Activated naive CD4-positive, alpha-beta T cell treated with Interleukin-2 at 50 U/mL for 16 hours (primary cell): ENCODE measurements around the gene FRA10AC1.

ENCODE experiments used
- DNase-seq: peaks from one replicate; pipeline ENCODE4 v3.0.0-alpha.2; 2020

The FRA10AC1 gene

GRCh38 chr10:93628858-93629257, 73.5 kb downstream of the FRA10AC1 start:
- DNase-seq: no peak

DNA sequence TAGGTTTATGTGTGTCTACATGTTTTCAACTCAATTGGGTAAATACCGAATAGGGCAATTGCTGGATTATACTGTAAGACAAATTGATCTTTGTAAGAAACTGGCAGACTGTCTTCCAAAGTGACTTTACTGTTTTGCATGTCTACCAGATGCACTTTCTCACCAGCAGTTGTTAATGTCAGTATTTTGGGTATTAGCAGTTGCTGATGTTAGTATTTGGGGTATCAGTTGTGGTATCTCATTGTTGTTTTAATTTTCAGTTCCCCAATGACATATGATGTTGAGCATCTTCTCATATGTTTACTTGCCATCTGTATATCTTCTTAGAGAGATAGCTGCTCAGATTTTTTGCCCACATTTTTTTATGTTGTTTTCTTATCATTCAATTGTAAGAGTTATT, 79.5 kb downstream of the FRA10AC1 start:
- no peak for DNase-seq

DNA sequence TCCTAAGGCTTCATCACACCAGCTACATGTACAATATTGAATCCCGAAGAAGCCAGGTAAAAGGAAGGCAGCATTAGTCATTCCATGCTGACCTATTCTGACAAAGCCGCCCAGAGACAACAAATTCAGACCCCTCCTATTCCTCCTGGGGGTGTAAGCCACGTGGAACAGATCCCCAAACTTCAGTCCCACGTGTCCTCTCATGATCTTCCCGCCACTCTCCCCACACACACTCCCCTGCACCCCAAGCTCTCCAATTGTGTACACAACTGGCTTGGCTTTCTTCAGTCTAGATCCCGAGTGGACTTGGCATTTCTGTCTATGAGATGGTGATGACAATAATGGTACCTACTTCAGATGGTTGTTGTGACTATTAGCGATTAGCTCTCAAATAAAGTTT, 81.5 kb downstream of the FRA10AC1 start:
- DNase-seq: no peak
